Transverse colon (tissue), 4 donors: ENCODE measurements around the gene ALDH3A2.

Source experiments
- CTCF ChIP-seq, 5 experiments: fragments of 200-600 bp in 3 of 5; fragments of 450-650 bp in 2 of 5; sonication (generic) in 3 of 5; IDR thresholded peaks; 1 replicate in 2 of 5; 2 replicates in 3 of 5; pipeline ENCODE4 v1.5.1; 2016 to 2017; ENCODE audit warnings: antibody characterized with exemption in 5 of 5, inconsistent platforms in 3 of 5, mild to moderate bottlenecking in 2 of 5, moderate library complexity in 1 of 5
- POLR2AphosphoS5 ChIP-seq, 3 donors: sonication (generic); formaldehyde crosslinking; IDR thresholded peaks; one replicate each; pipeline ENCODE4 v1.6.1; 2016; ENCODE audit warnings: antibody characterized with exemption in 3 of 3

GRCh38 chr17:19725486-19725885 is 76.9 kb downstream of the ALDH3A2 start:
- TF ChIP-seq CTCF (IDR thresholded peaks at IDR 0.05) (no peak), POLR2AphosphoS5 (IDR thresholded peaks at IDR 0.05) (no peak)
